Smooth muscle cell of the brain vasculature (primary cell): ENCODE results near the gene FGD2.
"Not testable (repeated sequence)": the region's sequence is repeated elsewhere in the genome, so short reads cannot be mapped to it uniquely, and the experiment has no call there.

Source experiments
- DNase-seq: peaks from one replicate; pipeline ENCODE4 v3.0.0-alpha.2; 2012; ENCODE audit warnings: low read depth, low spot score

Gene FGD2

DNA sequence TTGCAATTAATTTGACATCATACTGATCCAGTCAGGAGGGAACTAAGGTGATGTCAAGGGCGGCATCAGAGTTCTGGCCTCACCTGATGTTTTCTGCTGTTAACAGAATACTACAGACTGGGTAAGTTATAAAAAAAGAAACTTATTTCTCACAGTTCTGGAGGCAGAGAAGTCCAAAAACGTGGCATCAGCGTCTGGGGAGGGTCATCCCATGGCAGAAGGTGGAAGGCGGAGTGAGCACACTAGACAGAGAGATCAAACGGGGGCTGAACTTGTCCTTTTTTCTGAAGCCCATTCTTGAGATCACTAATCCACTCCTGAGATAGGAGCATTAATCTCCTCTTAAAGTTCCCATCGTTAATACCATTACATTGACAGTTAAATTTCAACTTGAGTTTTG is 16.2 kb upstream of the FGD2 start:
- no peak for DNase-seq

DNA sequence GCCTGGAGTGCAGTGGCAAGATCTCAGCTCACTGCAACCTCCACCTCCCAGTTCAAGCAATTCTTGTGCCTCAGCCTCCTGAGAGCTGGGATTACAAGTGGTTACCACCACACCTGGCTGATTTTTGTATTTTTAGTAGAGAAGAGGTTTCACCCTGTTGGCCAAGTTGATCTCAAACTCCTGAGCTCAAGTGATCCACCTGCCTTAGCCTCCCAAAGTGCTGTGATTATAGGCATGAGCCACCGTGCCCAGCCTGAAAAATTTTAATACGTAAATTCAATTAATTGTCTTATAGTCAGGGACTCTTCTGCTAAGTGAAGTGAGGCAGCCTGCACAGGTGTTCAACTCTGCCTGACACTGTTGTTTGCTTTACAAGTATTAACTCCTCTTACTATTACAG is 15.1 kb upstream of the FGD2 start:
- DNase-seq: not testable (repeated sequence)

DNA sequence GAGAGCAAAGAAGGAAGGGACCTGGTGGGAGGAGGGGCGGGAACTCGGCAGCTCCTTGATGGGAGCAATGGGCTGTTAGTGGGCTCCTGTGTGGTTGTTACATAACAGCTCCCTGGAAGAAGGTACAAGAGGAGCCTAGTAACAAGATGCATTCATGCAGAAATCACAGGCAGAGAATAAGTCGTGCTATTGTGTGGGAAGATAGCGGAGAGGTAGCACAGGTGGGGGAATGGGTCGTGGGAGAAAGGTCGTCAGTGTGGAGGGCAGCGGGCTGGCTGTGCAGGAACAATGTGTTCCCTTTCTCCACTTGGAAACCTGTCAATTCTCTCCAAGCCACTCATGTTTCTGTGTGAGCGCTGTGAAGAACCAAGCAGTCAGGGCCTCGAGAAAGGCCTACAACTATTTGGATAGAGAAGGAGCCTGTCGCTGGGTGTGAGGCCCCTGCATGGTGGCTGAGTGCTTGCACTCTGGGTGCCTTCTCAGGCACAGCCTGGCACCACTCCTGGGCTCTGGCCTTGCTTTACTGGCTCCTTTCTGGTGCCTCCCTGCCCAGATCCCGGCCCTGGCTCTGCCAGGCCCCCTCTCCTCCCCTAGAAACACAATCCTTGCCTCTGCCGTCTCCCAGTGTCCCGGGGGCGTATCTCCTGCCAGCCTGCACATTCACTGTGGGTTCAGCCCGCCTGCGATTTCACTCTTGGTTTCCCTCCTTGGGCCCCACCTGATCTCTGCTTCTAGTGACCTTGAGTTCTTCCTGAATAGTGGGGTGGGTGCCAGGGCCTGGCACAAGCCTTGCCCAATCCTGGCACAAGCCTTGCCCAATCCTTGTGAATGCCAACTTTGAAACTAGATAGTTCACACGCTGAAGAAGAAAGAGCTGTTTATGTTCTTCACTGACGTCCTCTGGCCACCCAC is 7.4 kb upstream of the FGD2 start:
- DNase-seq: no peak

DNA sequence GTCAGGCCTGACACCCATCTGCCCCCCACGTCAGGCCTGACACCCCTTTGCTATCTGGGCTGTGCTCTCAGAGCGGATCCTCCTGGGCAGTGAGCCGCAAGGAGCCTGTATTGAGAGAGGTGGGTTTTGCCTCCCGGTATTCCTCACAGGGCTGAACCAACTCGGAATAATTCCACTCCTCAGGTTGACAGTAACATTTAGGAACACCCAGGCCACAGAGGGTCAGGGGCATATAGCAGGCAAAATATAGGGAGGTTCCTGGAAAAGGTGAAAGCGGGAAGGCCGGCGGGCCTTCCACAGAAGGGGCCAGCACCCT is 6.8 kb upstream of the FGD2 start:
- no peak for DNase-seq

DNA sequence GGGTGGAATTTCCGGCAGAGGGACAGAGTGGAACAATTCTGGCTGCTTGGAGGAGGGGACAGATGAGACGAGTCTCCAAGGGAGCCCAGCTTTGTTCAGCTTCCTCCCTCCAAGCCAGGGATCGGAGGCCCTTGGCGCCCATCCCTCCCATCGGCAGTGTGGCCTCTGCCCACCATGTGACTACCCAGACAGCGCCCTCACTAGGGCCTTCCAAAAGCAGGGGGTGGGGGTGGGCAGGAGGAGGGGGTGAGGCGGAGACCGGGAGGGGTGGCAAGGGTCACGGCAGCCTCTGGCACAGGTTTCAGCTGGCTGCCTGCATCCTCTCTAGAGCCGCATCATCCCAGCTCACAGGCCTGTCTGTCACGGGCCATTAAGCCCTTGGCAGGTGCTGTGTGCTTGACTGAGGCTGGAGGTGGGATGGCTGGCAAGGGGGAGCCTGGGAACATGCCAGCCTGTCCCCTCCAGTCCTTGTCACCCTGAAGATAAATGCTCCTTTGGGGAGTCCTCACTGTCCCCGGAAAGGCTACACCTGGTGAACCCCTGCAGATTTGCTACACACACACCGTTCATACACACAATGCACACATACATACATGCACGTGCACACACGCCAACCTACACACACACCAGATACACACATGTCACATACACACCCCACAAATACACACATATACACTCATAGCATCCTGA is 6.2 kb upstream of the FGD2 start:
- DNase-seq: no peak

DNA sequence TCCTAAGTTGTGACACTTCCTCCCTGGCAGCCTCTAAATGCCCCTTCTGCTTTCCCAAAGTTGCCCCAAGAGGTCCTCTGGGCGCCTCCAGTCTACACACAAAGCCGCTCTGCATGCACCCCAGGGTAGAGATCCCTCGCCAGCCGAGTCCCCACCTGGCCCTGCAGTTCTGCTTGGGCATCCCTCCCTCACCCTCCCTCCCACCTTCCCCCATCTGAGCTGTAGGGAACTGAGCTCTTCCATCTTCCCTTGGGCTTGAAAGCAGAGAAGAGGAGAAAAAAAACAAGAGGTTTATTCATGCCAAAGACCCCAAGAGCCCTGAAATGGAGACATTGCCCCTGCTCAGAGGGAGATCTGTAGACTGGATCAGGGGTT is 5.7 kb upstream of the FGD2 start:
- no peak for DNase-seq

DNA sequence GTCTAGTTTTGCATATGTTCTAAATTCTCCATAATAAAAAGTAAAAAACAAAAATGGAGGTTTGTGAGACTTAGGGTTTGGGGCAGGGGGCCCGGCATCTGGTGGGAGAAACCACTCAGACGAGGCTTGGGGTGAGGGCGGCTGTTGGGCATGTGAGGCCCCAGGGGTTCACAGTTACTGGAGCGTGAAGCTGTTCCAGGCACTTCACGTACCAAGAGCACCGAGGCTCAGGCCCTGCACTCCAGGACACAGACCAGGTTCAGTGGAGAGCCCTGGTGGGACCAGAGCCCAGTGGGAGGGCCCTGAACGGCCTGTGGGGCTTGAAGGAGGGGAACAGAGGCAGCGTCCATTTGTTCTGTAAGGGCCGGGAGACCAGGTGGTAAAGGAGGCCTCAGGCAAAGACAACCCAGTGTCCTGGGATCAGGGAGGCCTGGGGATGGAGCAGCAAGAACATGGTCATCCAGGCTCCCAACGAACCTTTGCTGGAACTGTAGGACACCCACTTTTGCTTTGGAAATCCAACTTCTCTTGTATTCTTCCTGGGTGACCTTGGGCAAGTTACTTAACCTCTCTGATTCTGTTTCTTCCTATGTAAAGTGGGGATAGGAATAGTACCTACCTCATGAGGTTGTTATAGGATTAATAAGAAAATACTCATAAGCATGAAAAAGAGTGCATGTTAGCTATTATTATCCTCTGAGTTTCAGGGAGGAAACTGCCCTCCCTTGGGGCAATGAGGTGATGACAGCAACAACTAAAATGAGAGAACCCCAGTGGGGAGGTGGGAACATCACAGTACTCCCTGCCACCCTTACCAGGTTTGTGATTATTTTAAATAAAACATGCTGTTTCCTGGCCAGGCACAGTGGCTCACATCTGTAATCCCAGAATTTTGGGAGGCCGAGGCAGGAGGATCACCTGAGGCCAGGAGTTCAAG is 1.1 kb upstream of the FGD2 start:
- DNase-seq: no peak

DNA sequence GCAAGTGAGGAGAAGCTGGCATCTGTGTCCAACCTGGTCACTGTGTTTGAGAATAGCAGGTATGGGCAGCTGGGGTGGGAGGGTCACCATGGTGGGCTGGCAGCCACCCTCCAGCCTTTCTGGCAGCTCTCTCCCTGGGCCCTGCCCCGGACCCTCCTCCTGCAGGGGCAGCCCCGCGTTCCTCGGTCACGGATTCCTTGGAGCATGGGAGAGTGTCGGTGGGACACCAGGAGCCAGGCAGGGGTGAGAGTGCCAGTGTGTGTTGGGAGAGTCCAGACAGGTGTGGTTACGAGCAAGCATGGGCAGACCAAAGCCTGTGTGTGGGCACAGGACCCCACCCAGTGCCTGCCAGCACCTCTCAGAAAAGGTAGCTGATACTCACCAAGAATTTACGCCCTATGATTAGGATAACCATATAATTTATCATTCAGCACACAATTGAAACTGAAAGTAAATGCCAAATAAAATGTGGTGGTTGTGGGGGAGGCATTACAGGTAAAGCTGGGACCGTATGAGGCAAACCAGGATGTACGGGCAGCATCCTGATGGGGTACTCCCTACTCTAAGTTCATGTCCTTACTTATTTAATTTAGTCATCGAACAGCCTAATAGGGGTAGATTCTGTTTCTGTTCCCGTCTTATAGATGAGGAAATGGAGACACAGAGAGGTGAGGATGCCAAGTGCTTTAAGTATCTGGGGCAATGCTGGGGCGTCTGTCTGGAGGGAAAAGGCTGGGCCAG is 542 bp downstream of the FGD2 start:
- no peak for DNase-seq

DNA sequence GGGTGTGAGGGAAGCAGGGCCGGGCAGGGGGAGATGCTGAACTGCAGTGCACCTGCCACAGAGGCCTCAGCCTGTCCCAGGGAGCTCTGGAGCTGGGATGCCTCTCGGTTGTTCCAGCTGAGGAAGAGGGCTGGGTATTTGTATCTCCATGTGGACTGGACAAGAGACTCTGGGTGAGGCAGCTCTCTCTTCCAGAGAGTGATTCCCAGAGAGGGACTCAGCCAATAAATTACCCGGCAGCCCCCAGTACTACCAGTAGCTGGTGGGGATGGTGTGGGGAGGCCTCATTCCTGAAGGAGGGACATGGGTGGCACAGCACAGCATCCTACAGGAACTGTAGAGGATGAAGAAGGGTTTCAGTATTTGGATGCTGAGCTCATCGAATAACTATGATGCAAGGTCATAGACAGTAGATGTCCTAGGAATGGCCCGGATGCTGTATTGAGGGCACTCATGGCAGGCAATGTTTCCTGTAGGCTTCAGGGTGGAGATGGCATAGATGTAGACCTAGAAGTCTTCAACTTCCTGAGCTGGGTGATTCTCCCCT is 1.4 kb downstream of the FGD2 start:
- no peak for DNase-seq

DNA sequence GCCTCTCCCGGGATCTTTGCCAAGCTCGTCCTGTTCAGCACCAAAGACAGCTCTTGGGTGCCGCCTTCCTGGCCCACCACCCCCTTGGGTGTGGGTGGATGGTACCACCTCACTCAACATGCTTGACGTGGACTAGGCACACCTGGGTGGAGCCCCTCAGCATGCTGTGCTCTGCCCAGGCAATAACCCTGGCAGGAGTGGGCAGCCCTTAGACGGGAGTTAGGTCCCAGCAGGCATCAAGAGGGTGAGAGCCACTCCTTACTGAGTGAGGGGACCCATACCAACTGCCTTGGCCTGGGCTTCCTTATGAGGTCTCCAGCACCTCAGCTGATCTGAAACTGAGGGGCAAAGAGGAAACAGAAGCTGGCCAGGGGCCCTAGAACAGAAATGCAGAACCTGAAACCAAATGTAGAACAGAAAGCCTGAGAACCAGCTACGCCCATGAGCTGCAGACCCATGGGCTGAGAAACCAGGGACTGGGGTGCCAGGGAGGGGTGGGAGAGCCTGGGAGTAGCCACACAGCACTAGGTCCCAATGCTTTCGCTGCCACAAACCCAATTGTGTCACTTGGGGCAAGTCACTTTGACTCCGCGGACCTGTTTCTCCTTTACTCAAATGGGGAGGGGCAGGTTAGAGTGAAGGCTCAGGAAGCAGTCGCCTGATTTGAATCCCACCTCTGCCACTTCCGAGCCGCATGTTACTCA is 2.0 kb downstream of the FGD2 start:
- no peak for DNase-seq

DNA sequence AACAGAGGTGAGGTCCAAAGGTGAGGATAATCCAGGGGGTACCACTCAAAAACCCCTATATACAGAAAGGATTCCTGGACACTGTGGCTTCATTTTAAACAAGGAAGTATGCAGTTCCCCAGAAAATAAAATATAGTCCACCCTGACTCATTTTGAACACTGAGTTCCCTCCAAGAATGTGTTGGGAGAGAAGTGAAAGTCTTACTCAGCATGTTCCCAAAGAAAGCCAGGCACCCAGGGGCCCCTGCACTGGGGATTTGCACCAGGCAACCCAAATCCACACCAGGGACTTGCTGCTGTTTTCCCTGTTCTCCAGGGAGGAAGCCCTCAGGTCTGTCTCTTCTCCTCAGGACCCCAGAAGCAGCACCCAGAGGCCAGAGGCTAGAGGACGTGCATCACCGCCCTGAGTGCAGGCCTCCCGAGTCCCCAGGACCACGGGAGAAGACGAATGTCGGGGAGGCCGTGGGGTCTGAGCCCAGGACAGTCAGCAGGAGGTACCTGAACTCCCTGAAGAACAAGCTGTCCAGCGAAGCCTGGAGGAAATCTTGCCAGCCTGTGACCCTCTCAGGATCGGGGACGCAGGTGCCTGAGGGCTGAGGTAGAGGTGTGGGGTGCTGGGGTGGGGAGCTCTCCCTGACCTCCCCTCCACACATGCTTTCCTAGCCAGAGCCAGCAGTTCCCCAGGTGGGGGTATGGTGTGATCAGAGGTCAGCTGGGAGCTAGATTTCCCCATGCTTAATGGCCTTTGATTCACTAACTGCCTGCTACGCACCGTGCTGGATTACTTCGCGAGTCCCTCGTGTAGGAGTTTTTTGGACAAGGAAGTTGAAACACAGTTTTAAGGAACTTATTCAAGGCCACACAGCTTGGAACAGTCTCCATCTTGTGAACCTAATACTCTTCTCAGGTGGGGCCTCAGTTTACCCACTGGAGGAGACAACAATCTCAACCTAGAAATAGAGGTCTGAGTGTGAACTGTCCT is 3.3 kb downstream of the FGD2 start:
- no peak for DNase-seq

DNA sequence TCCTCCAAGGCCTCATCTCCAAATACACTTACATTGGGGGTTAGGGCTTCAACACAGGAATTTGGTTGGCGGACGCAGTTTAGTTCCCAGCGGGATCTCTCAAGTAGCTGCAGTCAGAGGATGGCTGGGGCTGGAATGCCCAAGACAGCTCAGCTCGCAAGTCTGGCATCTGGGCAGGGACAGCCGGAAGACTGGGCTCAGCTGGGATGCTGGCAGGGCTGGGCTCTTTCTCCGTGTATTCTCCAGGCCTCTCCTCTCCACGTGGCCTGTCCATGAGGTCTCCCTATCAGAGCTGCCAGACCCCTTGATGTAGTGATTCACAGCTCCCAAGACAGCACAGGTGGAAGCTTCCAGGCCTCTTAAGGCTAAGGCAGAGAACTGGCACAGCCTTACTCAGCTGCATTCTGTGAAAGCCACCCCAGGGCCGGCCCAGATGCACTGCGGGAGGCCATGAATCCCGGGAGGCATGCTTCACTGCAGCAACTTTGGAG is 5.0 kb downstream of the FGD2 start:
- no peak for DNase-seq

DNA sequence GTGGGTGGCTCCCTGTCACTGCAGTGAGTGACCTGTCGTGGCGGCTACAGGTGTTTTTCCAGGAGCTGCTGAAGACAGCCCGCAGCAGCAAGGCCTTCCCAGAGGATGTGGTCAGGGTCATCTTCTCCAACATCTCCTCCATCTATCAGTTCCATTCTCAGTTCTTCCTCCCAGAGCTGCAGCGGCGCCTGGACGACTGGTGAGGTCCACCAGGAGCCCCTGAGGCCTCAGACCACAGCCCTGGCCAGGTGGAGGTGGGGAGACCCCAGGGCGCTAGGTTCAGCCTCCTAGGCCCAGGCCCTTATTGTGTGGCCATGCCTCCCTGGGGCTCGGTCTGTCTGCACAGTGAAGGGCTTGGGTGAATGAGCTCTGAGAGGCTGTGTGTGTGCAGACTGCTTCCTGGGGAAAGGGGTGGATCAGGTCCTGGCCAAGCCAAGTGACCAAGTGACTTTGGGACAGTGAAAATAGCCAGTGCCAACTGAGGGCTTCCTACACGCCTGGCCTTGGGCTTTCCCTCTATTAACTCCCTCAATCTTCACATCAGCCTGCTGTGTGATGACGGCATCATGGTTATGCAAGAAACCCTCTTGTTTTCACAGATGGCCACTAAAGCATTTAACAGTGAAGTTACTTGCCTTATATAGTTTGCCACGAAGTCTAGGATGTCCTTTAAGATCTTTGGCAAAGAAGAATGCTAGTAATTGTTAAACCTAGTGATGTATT is 6.4 kb downstream of the FGD2 start:
- DNase-seq: peak; percentile 58

DNA sequence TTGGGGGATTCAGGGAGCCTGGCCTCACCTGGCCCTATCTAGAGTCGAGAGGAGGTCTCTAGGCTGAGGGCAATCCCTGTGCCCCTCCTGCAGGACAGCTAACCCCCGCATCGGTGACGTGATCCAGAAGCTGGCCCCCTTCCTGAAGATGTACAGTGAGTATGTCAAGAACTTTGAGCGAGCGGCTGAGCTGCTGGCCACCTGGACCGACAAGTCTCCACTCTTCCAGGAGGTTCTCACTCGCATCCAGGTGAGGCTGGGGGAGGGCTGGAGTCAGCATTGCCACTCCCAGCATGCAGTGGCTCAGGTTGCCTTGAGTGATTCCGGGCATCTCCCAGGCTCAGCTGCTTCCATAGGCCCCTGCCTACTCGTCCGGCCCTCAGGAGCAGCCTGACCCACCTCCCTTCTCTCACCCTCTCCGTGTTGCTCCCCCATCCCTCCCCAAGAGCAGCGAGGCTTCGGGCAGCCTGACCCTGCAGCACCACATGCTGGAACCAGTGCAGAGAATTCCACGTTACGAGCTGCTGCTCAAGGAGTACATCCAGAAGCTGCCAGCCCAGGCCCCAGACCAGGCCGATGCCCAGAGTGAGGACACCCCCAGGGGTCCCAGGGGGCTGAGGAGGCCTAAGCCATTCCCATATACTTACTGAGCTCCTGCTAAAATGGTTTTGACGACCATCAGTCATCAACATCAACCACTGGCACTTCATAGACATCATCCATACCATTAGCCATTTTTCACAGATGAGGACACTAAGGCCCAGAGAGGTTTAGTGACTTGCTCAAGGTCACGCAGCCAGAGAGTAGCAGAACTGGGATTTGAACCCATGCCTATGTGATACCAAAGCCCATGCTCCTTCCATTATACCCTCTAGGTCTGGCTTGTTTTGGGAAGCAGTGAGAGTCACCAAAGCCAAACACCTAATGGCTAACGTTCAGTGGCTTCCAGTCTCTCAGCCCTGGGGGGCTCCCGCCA is 8.3 kb downstream of the FGD2 start:
- no peak for DNase-seq

DNA sequence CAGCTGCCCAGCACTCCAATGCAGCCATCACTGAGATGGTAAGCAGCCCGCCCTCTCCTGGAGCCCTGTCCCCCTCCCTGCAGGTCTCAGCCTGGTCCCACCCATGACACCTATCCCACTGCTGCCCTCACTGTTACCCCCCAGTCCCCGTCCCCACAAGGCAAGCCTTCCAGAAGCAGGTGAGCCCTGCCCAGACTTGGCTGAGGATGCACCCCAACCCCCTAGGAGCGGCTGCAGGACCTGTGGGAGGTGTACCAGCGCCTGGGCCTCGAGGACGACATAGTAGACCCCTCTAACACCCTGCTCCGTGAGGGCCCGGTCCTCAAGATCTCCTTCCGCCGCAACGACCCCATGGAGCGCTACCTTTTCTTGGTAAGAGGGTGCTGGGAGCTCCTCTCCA is 9.2 kb downstream of the FGD2 start:
- no peak for DNase-seq

DNA sequence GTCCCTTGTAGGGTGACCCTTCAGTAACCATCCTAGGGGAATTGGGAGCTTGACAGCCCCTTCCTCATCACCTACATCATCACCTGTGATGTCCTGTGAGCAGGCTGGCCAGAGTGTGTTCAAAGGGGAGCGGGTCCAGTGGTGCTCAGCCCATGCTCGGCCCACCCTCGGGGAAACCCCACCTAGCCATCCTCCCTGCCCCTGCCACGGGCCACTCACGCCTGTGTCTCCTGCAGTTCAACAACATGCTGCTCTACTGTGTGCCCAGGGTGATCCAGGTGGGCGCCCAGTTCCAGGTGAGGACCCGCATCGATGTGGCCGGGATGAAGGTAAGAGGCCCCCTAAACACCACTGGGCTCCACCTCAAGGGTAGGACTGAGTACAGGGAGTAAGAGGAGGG is 10.1 kb downstream of the FGD2 start:
- no peak for DNase-seq

DNA sequence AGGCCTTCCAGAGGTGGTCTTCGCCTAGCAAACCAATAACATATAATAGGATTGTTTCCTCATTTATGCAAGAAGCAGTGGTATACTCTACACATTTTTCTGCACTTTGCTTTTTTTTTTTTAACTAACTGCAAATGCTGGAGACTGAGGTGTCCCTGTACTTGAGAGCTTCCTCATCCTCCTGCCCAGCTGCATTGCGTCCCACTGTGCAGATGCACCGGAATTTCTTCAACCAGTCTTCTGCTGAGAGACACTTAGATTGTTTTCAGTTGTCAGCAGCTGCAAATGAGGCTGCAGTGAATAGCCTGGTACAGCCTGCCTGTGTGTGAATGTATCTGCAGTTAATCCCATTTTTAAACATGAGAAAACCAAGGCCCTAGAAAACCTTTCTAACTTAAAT is 11.5 kb downstream of the FGD2 start:
- no peak for DNase-seq
